Left kidney (tissue), 2 donors: ENCODE results near the gene CGGBP1. TPM values are rescaled to one million over a fixed set of nuclear protein-coding genes. Genes with fewer than 3 reads are reported as not detected.
"Not testable (repeated sequence)": the region's sequence is repeated elsewhere in the genome, so short reads cannot be mapped to it uniquely, and the experiment has no call there.

Experiments
- DNase-seq: peaks from one replicate; pipeline ENCODE4 v3.0.0-alpha.2; 2013
- polyA plus RNA-seq: library from polyadenylated mRNA; unstranded; fragments of 120-200 nt; gene quantifications from one replicate; pipeline ENCODE4 v1.2.1, GENCODE V29; 2013; ENCODE audit not compliant: insufficient read length

CGGBP1 gene
- polyA plus RNA-seq, 1 donor: 152 TPM

GRCh38 chr3:88038566-88038965 lies 20.2 kb downstream of the CGGBP1 start:
- no peak for DNase-seq

GRCh38 chr3:88036221-88036620 lies 22.6 kb downstream of the CGGBP1 start:
- no peak for DNase-seq

GRCh38 chr3:88034491-88035275 lies 24.1 kb downstream of the CGGBP1 start:
- no peak for DNase-seq

- DNase-seq: no peak
Measured at GRCh38 chr3:88033808-88034207, 25.0 kb downstream of the CGGBP1 start.

- no peak for DNase-seq
Measured at GRCh38 chr3:88033079-88033478, 25.7 kb downstream of the CGGBP1 start.

GRCh38 chr3:88032245-88032644 lies 26.6 kb downstream of the CGGBP1 start:
- no peak for DNase-seq

- DNase-seq: peak; percentile 18
Measured at GRCh38 chr3:88031642-88032077, 27.1 kb downstream of the CGGBP1 start.

- DNase-seq: no peak
Measured at GRCh38 chr3:88030210-88030609, 28.6 kb downstream of the CGGBP1 start.

GRCh38 chr3:88028876-88029275 lies 29.9 kb downstream of the CGGBP1 start:
- no peak for DNase-seq

GRCh38 chr3:88025001-88025552 lies 33.7 kb downstream of the CGGBP1 start:
- no peak for DNase-seq

GRCh38 chr3:88019024-88019423 lies 39.8 kb downstream of the CGGBP1 start:
- no peak for DNase-seq

GRCh38 chr3:88015656-88016055 lies 43.1 kb downstream of the CGGBP1 start:
- DNase-seq: not testable (repeated sequence)

GRCh38 chr3:88013592-88013991 lies 45.2 kb downstream of the CGGBP1 start:
- no peak for DNase-seq

GRCh38 chr3:88010810-88011209 lies 48.0 kb downstream of the CGGBP1 start:
- no peak for DNase-seq

- no peak for DNase-seq
Measured at GRCh38 chr3:88009066-88009465, 49.7 kb downstream of the CGGBP1 start.

GRCh38 chr3:88005066-88005465 lies 53.7 kb downstream of the CGGBP1 start:
- DNase-seq: peak; percentile 24

GRCh38 chr3:88003115-88003755 lies 55.6 kb downstream of the CGGBP1 start:
- DNase-seq: peak; percentile 26

- no peak for DNase-seq
Measured at GRCh38 chr3:88002448-88002847, 56.4 kb downstream of the CGGBP1 start.

Other genes with a start within 250 kb of the CGGBP1 start
- 22.5 TPM for gene ZNF654, start 250 bp upstream of the CGGBP1 start, polyA plus RNA-seq
- gene C3orf38, start 91.0 kb upstream of the CGGBP1 start, polyA plus RNA-seq: 33.2 TPM